Thyroid gland (tissue), 4 donors: ENCODE data around the gene SPI1. TPM values are rescaled to one million over a fixed set of nuclear protein-coding genes. Genes with fewer than 3 reads are reported as not detected.
A peak's percentile ranks its signal among the peaks of the same experiment; 100 is the strongest.
"Not testable (repeated sequence)": the region's sequence is repeated elsewhere in the genome, so short reads cannot be mapped to it uniquely, and the experiment has no call there.

Experiments
- DNase-seq, 2 donors: peaks; one replicate each; pipeline ENCODE4 v3.0.0-alpha.2; 2019
- H3K27ac ChIP-seq, 3 donors: fragments of 200-600 bp; sonication (generic); 1 replicate in 2 of 3; 2 replicates in 1 of 3; pipeline ENCODE4 v1.5.1; 2016 to 2019; ENCODE audit warnings: mild to moderate bottlenecking in 1 of 3, moderate library complexity in 1 of 3
- H3K27me3 ChIP-seq: fragments of 200-600 bp; sonication (generic); one replicate; pipeline ENCODE4 v1.5.1; 2019
- H3K36me3 ChIP-seq, 2 donors: fragments of 200-600 bp; sonication (generic); one replicate each; pipeline ENCODE4 v1.5.1; 2016 to 2019
- H3K4me1 ChIP-seq, 2 donors: fragments of 200-600 bp; sonication (generic); one replicate each; pipeline ENCODE4 v1.5.1; 2017 to 2019
- H3K4me3 ChIP-seq, 3 donors: fragments of 200-600 bp; sonication (generic); replicated peaks in 1 of 3; 1 replicate in 2 of 3; 2 replicates in 1 of 3; pipeline ENCODE4 v1.5.1; 2016; ENCODE audit warnings: mild to moderate bottlenecking in 1 of 3
- H3K9me3 ChIP-seq: fragments of 200-600 bp; sonication (generic); one replicate; pipeline ENCODE4 v1.5.1; 2017
- POLR2A ChIP-seq, 2 donors: fragments of 450-650 bp; IDR thresholded peaks; one replicate each; pipeline ENCODE4 v1.6.1; 2017; ENCODE audit warnings: antibody characterized with exemption in 2 of 2, mild to moderate bottlenecking in 2 of 2, moderate library complexity in 1 of 2
- WGBS, 2 donors: methylation state at CpG; one replicate each; pipeline ENCODE4 v1.1.5; 2017; 5-methylcytosine and 5-hydroxymethylcytosine counted together
- intact Hi-C: fragments of 100-400 bp; cut with DNase I; formaldehyde crosslinking; loops from one replicate; pipeline ENCODE4 v1.15.1; 2023
- total RNA-seq, 4 donors: library from RNA; depleted of rRNA; stranded (reverse); fragments of >200 nt; gene quantifications; one replicate each; pipeline ENCODE4 v1.2.3, GENCODE V29; 2016
- TF ChIP-seq, protein P1 (sequence below), 6 experiments: fragments of 200-600 bp in 3 of 6; fragments of 450-650 bp in 3 of 6; sonication (generic) in 3 of 6; IDR thresholded peaks; one replicate each; pipeline ENCODE4 v1.5.1; 2016 to 2019; ENCODE audit warnings: antibody characterized with exemption in 6 of 6, mild to moderate bottlenecking in 2 of 6, inconsistent platforms in 1 of 6, moderate library complexity in 1 of 6

The SPI1 gene
- total RNA-seq, 4 donors from 2014 or later: 4.8 to 18.0 (median 5.8) TPM

GRCh38 chr11:47318166-47318565, 60.2 kb downstream of the SPI1 start:
- intact Hi-C loops: no loop called here
- Histone ChIP-seq H3K9me3 (no peaks in the 10 kb centered on the region), H3K4me3 (no peak overlapping the region), H3K36me3 (peaks cover 20 to 42% of the 10 kb centered on the region in 2 donors), H3K27ac (no peak overlapping the region), H3K4me1 (no peaks in the 10 kb centered on the region), H3K27me3 (no peaks in the 10 kb centered on the region)
- 95 to 98% methylated on average over 2 of the region's 2 CpGs for WGBS, 2 donors
- TF ChIP-seq, protein P1, sequence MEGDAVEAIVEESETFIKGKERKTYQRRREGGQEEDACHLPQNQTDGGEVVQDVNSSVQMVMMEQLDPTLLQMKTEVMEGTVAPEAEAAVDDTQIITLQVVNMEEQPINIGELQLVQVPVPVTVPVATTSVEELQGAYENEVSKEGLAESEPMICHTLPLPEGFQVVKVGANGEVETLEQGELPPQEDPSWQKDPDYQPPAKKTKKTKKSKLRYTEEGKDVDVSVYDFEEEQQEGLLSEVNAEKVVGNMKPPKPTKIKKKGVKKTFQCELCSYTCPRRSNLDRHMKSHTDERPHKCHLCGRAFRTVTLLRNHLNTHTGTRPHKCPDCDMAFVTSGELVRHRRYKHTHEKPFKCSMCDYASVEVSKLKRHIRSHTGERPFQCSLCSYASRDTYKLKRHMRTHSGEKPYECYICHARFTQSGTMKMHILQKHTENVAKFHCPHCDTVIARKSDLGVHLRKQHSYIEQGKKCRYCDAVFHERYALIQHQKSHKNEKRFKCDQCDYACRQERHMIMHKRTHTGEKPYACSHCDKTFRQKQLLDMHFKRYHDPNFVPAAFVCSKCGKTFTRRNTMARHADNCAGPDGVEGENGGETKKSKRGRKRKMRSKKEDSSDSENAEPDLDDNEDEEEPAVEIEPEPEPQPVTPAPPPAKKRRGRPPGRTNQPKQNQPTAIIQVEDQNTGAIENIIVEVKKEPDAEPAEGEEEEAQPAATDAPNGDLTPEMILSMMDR (IDR thresholded peaks at IDR 0.05): no peak
- no peak for TF ChIP-seq POLR2A (IDR thresholded peaks at IDR 0.05)
- DNase-seq: no peak

DNA sequence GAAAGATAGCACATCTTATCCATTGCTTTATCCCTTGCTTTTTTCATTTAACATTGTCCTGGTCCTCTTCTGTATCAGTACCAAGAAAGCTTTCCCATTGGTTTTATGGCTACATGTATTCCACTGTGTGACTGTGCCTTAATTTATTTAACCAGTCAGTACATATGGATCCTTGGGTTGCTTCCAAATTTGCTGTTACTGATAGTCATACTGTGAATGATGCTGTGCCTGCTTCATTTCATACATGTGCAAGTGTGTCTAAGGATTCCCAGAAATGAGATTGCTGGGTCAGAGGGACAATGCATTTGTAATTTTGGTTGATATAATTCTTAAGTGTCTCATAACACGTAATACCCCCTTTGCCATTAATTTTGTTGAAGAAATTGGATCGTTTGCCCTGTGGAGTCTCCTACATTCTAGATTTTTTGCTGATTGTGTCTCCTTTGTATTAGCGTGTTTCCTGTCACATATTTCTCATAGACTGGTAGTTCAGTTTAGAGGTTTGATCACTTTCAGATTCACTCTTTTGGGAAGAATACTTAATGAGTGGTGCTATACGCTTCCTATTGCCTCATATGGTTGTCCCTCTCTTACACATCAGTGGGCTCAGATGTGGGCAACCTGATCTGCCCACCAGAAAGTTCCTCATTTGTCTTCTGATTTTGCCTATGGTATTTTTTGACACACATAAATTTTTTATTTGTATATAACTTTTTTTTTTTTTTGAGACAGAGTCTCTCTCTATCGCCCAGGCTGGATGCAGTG, 61.1 kb downstream of the SPI1 start:
- WGBS, 2 donors: 90 to 95% methylated on average over 5 of the region's 5 CpGs
- Histone ChIP-seq H3K9me3 (no peaks in the 10 kb centered on the region), H3K4me1 (no peaks in the 10 kb centered on the region), H3K27ac (no peak overlapping the region), H3K27me3 (no peaks in the 10 kb centered on the region), H3K4me3 (no peak overlapping the region), H3K36me3 (peaks cover 26 to 38% of the 10 kb centered on the region in 2 donors)
- DNase-seq: no peak
- TF ChIP-seq POLR2A (IDR thresholded peaks at IDR 0.05): no peak
- TF ChIP-seq, protein P1 (IDR thresholded peaks at IDR 0.05): no peak
- intact Hi-C loops: no loop called here

DNA sequence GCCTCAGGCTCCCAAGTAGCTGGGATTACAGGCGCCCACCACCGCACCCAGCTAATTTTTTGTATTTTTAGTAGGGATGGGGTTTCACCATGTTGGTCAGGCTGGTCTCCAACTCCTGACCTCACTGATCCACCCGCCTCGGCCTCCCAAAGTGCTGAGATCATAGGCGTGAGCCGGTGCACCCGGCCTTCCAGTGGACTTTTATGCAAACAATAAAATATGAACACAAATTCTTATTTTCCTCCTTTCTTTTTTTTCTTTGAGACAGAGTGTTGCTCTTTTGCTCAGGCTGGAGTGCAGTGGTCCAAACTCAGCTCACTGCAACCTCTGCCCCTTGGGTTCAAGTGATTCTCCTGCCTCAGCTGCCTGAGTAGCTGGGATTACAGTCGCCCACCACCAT, 61.8 kb downstream of the SPI1 start:
- DNase-seq, intact Hi-C loops: not testable (repeated sequence)

DNA sequence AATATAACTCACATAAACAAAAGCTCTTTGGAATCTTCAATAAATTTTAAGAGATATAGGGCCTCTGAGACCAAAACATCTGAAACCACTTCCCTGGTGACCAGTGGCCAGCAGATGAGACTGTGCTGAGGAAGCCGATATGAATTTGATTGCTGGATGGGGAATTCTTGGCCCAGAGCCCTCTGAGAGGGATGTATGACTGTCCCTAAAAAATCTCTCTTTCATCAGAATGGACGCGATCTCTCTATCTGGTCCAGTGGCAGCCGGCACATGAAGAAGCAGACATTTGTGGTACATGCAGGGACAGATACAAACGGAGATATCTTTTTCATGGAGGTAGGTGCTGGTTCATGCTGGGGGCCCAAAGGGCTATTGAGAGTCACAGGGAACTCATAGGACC, 63.4 kb downstream of the SPI1 start:
- DNase-seq: no peak
- Histone ChIP-seq H3K27ac (no peak overlapping the region), H3K27me3 (no peaks in the 10 kb centered on the region), H3K9me3 (no peaks in the 10 kb centered on the region), H3K4me3 (no peak overlapping the region), H3K4me1 (no peaks in the 10 kb centered on the region), H3K36me3 (peaks cover 45 to 54% of the 10 kb centered on the region in 2 donors)
- 91% methylated on average over 5 of the region's 5 CpGs for WGBS, 2 donors
- intact Hi-C loops: no loop called here
- TF ChIP-seq, protein P1 (IDR thresholded peaks at IDR 0.05): no peak
- no peak for TF ChIP-seq POLR2A (IDR thresholded peaks at IDR 0.05)

More for the DNA sequence above, 61.8 kb downstream of the SPI1 start:
- not testable (repeated sequence) for H3K4me1 ChIP-seq, H3K4me3 ChIP-seq, H3K27ac ChIP-seq, H3K27me3 ChIP-seq, H3K9me3 ChIP-seq
- 93 to 97% methylated on average over 8 of the region's 8 CpGs for WGBS, 2 donors
- H3K36me3 ChIP-seq: peaks cover 30 to 40% of the 10 kb centered on the region in 2 donors

- Histone ChIP-seq H3K4me3 (no peak overlapping the region), H3K4me1 (peaks cover 7 to 16% of the 10 kb centered on the region in 2 donors), H3K9me3 (no peaks in the 10 kb centered on the region), H3K36me3 (peaks cover 54 to 57% of the 10 kb centered on the region in 2 donors), H3K27me3 (no peaks in the 10 kb centered on the region), H3K27ac (no peak overlapping the region)
- WGBS, 2 donors: 70 to 83% methylated on average over 6 of the region's 6 CpGs
- DNase-seq: peak; percentile 61 to 68
- TF ChIP-seq, protein P1 (IDR thresholded peaks at IDR 0.05): no peak
- TF ChIP-seq POLR2A (IDR thresholded peaks at IDR 0.05): no peak
- intact Hi-C loops: no loop called here
Measured at GRCh38 chr11:47308050-47308823, 70.1 kb downstream of the SPI1 start.
